ENCODE measurements around the gene ARID1B.

Gene ARID1B

GRCh38 chr6:157186785-157187181 is 409.6 kb downstream of the ARID1B start:
- H4K20me1 ChIP-seq (ENCODE audit: insufficient read depth, low read length), result no peaks in the 10 kb centered on the region
- H3K36me3 ChIP-seq (replicated peaks; ENCODE audit: insufficient read depth, low read length), result no peaks in the 10 kb centered on the region
- no peak overlapping the region for H3K27ac ChIP-seq (ENCODE audit: low read length)
- no peaks in the 10 kb centered on the region for H3F3A ChIP-seq (ENCODE audit: insufficient read depth, low read length)
- TF ChIP-seq EZH2 (optimal IDR thresholded peaks at IDR 0.05; ENCODE audit: low read depth, low read length), result no peak
- TF ChIP-seq EZH2phosphoT487 (IDR thresholded peaks at IDR 0.05; ENCODE audit: low read length), result no peak
- no peak for TF ChIP-seq CTCF (IDR thresholded peaks at IDR 0.05; ENCODE audit: low read length)
- no peak overlapping the region for H3K4me2 ChIP-seq (ENCODE audit: low read depth, low read length)
- H3K79me2 ChIP-seq (ENCODE audit: low read length), result no peaks in the 10 kb centered on the region
- 0 out of 2 replicates have a peak, but pooled peaks cover 4% of the 10 kb centered on the region for H3K4me1 ChIP-seq (ENCODE audit: low read length)
- H3K9me2 ChIP-seq (replicated peaks; ENCODE audit: insufficient read depth, low read length), result no peaks in the 10 kb centered on the region
- no peak overlapping the region for H3K9ac ChIP-seq (ENCODE audit: low read length)
- peak; percentile 19 for DNase-seq
- H3K27me3 ChIP-seq (replicated peaks; ENCODE audit: insufficient read depth, low read length), result no peaks in the 10 kb centered on the region
- no peak overlapping the region for H2AFZ ChIP-seq (ENCODE audit: low read length)
- no peak overlapping the region for H3K4me3 ChIP-seq (ENCODE audit: low read length)
- no peaks in the 10 kb centered on the region for H3K9me3 ChIP-seq (replicated peaks; ENCODE audit: insufficient read depth, low read length)

- H3K4me3 ChIP-seq (ENCODE audit: low read length), result no peak overlapping the region
- TF ChIP-seq EZH2 (optimal IDR thresholded peaks at IDR 0.05; ENCODE audit: low read depth, low read length) (no peak), CTCF (IDR thresholded peaks at IDR 0.05; ENCODE audit: low read length) (no peak), EZH2phosphoT487 (IDR thresholded peaks at IDR 0.05; ENCODE audit: low read length) (no peak)
- H3K9me3 ChIP-seq (replicated peaks; ENCODE audit: insufficient read depth, low read length), result no peaks in the 10 kb centered on the region
- no peaks in the 10 kb centered on the region for H3F3A ChIP-seq (ENCODE audit: insufficient read depth, low read length)
- H3K27me3 ChIP-seq (replicated peaks; ENCODE audit: insufficient read depth, low read length), result no peaks in the 10 kb centered on the region
- no peak overlapping the region for H3K4me2 ChIP-seq (ENCODE audit: low read depth, low read length)
- no peak overlapping the region for H3K27ac ChIP-seq (ENCODE audit: low read length)
- no peaks in the 10 kb centered on the region for H3K79me2 ChIP-seq (ENCODE audit: low read length)
- H2AFZ ChIP-seq (ENCODE audit: low read length), result no peak overlapping the region
- H4K20me1 ChIP-seq (ENCODE audit: insufficient read depth, low read length), result no peaks in the 10 kb centered on the region
- H3K9ac ChIP-seq (ENCODE audit: low read length), result no peak overlapping the region
- H3K4me1 ChIP-seq (ENCODE audit: low read length), result 0 out of 2 replicates have a peak, but pooled peaks cover 4% of the 10 kb centered on the region
- DNase-seq, result no peak
- H3K36me3 ChIP-seq (replicated peaks; ENCODE audit: insufficient read depth, low read length), result no peaks in the 10 kb centered on the region
- H3K9me2 ChIP-seq (replicated peaks; ENCODE audit: insufficient read depth, low read length), result no peaks in the 10 kb centered on the region
Observed at GRCh38 chr6:157187182-157188083, 410.3 kb downstream of the ARID1B start.

GRCh38 chr6:157188213-157188612 is 411.0 kb downstream of the ARID1B start:
- no peaks in the 10 kb centered on the region for H3K36me3 ChIP-seq (replicated peaks; ENCODE audit: insufficient read depth, low read length)

More at GRCh38 chr6:157188213-157188612, 411.0 kb downstream of the ARID1B start:
- Histone ChIP-seq H3F3A (ENCODE audit: insufficient read depth, low read length) (no peaks in the 10 kb centered on the region), H3K4me1 (ENCODE audit: low read length) (0 out of 2 replicates have a peak, but pooled peaks cover 4% of the 10 kb centered on the region), H3K9ac (ENCODE audit: low read length) (no peak overlapping the region), H2AFZ (ENCODE audit: low read length) (no peak overlapping the region), H3K4me3 (ENCODE audit: low read length) (no peak overlapping the region), H3K4me2 (ENCODE audit: low read depth, low read length) (no peak overlapping the region), H3K79me2 (ENCODE audit: low read length) (no peaks in the 10 kb centered on the region), H3K27me3 (replicated peaks; ENCODE audit: insufficient read depth, low read length) (no peaks in the 10 kb centered on the region), H3K27ac (ENCODE audit: low read length) (no peak overlapping the region), H3K9me2 (replicated peaks; ENCODE audit: insufficient read depth, low read length) (no peaks in the 10 kb centered on the region), H4K20me1 (ENCODE audit: insufficient read depth, low read length) (no peaks in the 10 kb centered on the region), H3K9me3 (replicated peaks; ENCODE audit: insufficient read depth, low read length) (no peaks in the 10 kb centered on the region)
- TF ChIP-seq CTCF (IDR thresholded peaks at IDR 0.05; ENCODE audit: low read length) (no peak), EZH2phosphoT487 (IDR thresholded peaks at IDR 0.05; ENCODE audit: low read length) (no peak), EZH2 (optimal IDR thresholded peaks at IDR 0.05; ENCODE audit: low read depth, low read length) (no peak)
- DNase-seq, result no peak

Data from MM.1S (cell line).